Measurements from ENCODE around the gene STAT4.

Gene STAT4

GRCh38 chr2:191018048-191018447 is 132.7 kb downstream of the STAT4 start:
- H3K27ac Mint-ChIP-seq, result no peak overlapping the region
- no peak for DNase-seq (ENCODE audit: low spot score in 2 of 2)

GRCh38 chr2:191015831-191016230 is 135.0 kb downstream of the STAT4 start:
- ATAC-seq (no peak), DNase-seq (ENCODE audit: low spot score in 2 of 2) (no peak)
- Mint-ChIP-seq H3K4me1 (peaks cover 29% of the 10 kb centered on the region), H3K36me3 (no peaks in the 10 kb centered on the region), H3K4me3 (no peak overlapping the region), H3K9me3 (peaks cover 5% of the 10 kb centered on the region), H3K27ac (no peak overlapping the region)

More at GRCh38 chr2:191018048-191018447, 132.7 kb downstream of the STAT4 start:
- Mint-ChIP-seq H3K4me3 (no peak overlapping the region), H3K9me3 (peaks cover 5% of the 10 kb centered on the region), H3K36me3 (no peaks in the 10 kb centered on the region), H3K4me1 (peaks cover 19% of the 10 kb centered on the region)
- ATAC-seq, result no peak

GRCh38 chr2:191015239-191015638 is 135.6 kb downstream of the STAT4 start:
- H3K4me3 Mint-ChIP-seq, result no peak overlapping the region
- peaks cover 5% of the 10 kb centered on the region for H3K36me3 Mint-ChIP-seq
- ATAC-seq (no peak), DNase-seq (ENCODE audit: low spot score in 2 of 2) (no peak)
- no peak overlapping the region for H3K27ac Mint-ChIP-seq
- H3K9me3 Mint-ChIP-seq, result peaks cover 5% of the 10 kb centered on the region
- H3K4me1 Mint-ChIP-seq, result peaks cover 33% of the 10 kb centered on the region

GRCh38 chr2:191014653-191015020 is 136.2 kb downstream of the STAT4 start:
- peaks cover 39% of the 10 kb centered on the region for H3K4me1 Mint-ChIP-seq
- no peak overlapping the region for H3K4me3 Mint-ChIP-seq
- DNase-seq (ENCODE audit: low spot score in 2 of 2) (no peak), ATAC-seq (peak; percentile 11)
- no peak overlapping the region for H3K27ac Mint-ChIP-seq
- H3K36me3 Mint-ChIP-seq, result peaks cover 11% of the 10 kb centered on the region
- peaks cover 5% of the 10 kb centered on the region for H3K9me3 Mint-ChIP-seq

GRCh38 chr2:191013932-191014652 is 136.7 kb downstream of the STAT4 start, which contains the start of gene STAT1:
Gene STAT1, minus strand, starts transcription at chr2:191014171. Its CDS starts 4,168 bp downstream, at chr2:191010003.
- Mint-ChIP-seq H3K36me3 (peaks cover 17% of the 10 kb centered on the region), H3K9me3 (peaks cover 5% of the 10 kb centered on the region), H3K4me1 (peaks cover 38% of the 10 kb centered on the region), H3K4me3 (no peak within 1 kb of the TSS), H3K27ac (no peak within 1 kb of the TSS)
- peak; percentile 99 to 100 for DNase-seq (ENCODE audit: low spot score in 2 of 2)
- ATAC-seq, result peak; percentile 91

GRCh38 chr2:191013682-191013931 is 137.2 kb downstream of the STAT4 start:
- Mint-ChIP-seq H3K27ac (no peak overlapping the region), H3K36me3 (peaks cover 22% of the 10 kb centered on the region), H3K4me1 (peaks cover 33% of the 10 kb centered on the region), H3K4me3 (no peak overlapping the region), H3K9me3 (peaks cover 5% of the 10 kb centered on the region)
- ATAC-seq (no peak), DNase-seq (ENCODE audit: low spot score in 2 of 2) (no peak)

GRCh38 chr2:191012845-191013681 is 137.7 kb downstream of the STAT4 start:
- peaks cover 34% of the 10 kb centered on the region for H3K4me1 Mint-ChIP-seq
- peaks cover 5% of the 10 kb centered on the region for H3K9me3 Mint-ChIP-seq
- no peak overlapping the region for H3K4me3 Mint-ChIP-seq
- no peak overlapping the region for H3K27ac Mint-ChIP-seq
- no peak for DNase-seq (ENCODE audit: low spot score in 2 of 2)
- H3K36me3 Mint-ChIP-seq, result peaks cover 27% of the 10 kb centered on the region
- ATAC-seq, result peak; percentile 39

GRCh38 chr2:191012346-191012745 is 138.4 kb downstream of the STAT4 start:
- no peak for DNase-seq (ENCODE audit: low spot score in 2 of 2)
- peaks cover 5% of the 10 kb centered on the region for H3K9me3 Mint-ChIP-seq
- peaks cover 34% of the 10 kb centered on the region for H3K36me3 Mint-ChIP-seq
- peaks cover 36% of the 10 kb centered on the region for H3K4me1 Mint-ChIP-seq
- no peak overlapping the region for H3K4me3 Mint-ChIP-seq
- ATAC-seq, result no peak
- no peak overlapping the region for H3K27ac Mint-ChIP-seq

- Mint-ChIP-seq H3K36me3 (peaks cover 46% of the 10 kb centered on the region), H3K9me3 (no peaks in the 10 kb centered on the region), H3K4me3 (no peak overlapping the region), H3K27ac (no peak overlapping the region), H3K4me1 (peaks cover 38% of the 10 kb centered on the region)
- DNase-seq (ENCODE audit: low spot score in 2 of 2) (no peak), ATAC-seq (no peak)
Measured at GRCh38 chr2:191010887-191011885, 139.6 kb downstream of the STAT4 start.

GRCh38 chr2:191009541-191010374 is 141.0 kb downstream of the STAT4 start:
- DNase-seq (ENCODE audit: low spot score in 2 of 2), result no peak

GRCh38 chr2:191008286-191008685 is 142.5 kb downstream of the STAT4 start:
- peaks cover 54% of the 10 kb centered on the region for H3K4me1 Mint-ChIP-seq
- H3K36me3 Mint-ChIP-seq, result peaks cover 75% of the 10 kb centered on the region
- DNase-seq (ENCODE audit: low spot score in 2 of 2) (no peak), ATAC-seq (no peak)
- H3K9me3 Mint-ChIP-seq, result peaks cover 4% of the 10 kb centered on the region
- H3K4me3 Mint-ChIP-seq, result no peak overlapping the region
- peak overlapping the region; percentile 46 for H3K27ac Mint-ChIP-seq

More at GRCh38 chr2:191009541-191010374, 141.0 kb downstream of the STAT4 start:
- Mint-ChIP-seq H3K4me3 (no peak overlapping the region), H3K36me3 (peaks cover 60% of the 10 kb centered on the region), H3K9me3 (no peaks in the 10 kb centered on the region), H3K4me1 (peaks cover 44% of the 10 kb centered on the region), H3K27ac (peak overlapping the region; percentile 83)
- ATAC-seq, result no peak

- ATAC-seq (no peak), DNase-seq (ENCODE audit: low spot score in 2 of 2) (no peak)
- peaks cover 59% of the 10 kb centered on the region for H3K4me1 Mint-ChIP-seq
- peaks cover 86% of the 10 kb centered on the region for H3K36me3 Mint-ChIP-seq
- peaks cover 5% of the 10 kb centered on the region for H3K9me3 Mint-ChIP-seq
- no peak overlapping the region for H3K4me3 Mint-ChIP-seq
- peak overlapping the region; percentile 46 for H3K27ac Mint-ChIP-seq
Measured at GRCh38 chr2:191006997-191007783, 143.6 kb downstream of the STAT4 start.

GRCh38 chr2:191006297-191006696 is 144.5 kb downstream of the STAT4 start:
- DNase-seq (ENCODE audit: low spot score in 2 of 2), result no peak
- Mint-ChIP-seq H3K4me1 (peaks cover 62% of the 10 kb centered on the region), H3K27ac (no peak overlapping the region), H3K9me3 (peaks cover 5% of the 10 kb centered on the region), H3K36me3 (peaks cover 95% of the 10 kb centered on the region), H3K4me3 (no peak overlapping the region)
- no peak for ATAC-seq

Data from stimulated activated effector memory CD8-positive, alpha-beta T cell treated with anti-CD3 and anti-CD28 coated beads, Interleukin-12 subunit alpha, Interleukin-12 subunit beta, amount 100 ng/mL, for 72 hours (primary cell).